DND-41 (cell line): ENCODE measurements around the gene SUMF1.

Source experiments
- ATAC-seq: fragments of 200-7000 bp; cut with Tn5 transposase; 3 replicates; pipeline ENCODE4 v1.9.1; 2021; ENCODE audit warnings: low read depth; ENCODE audit not compliant: insufficient read depth
- DNase-seq: peaks from one replicate; pipeline ENCODE4 v3.0.0-alpha.2; 2020
- H2AFZ ChIP-seq: 2 replicates; pipeline ENCODE4 v1.6.0; 2012; ENCODE audit warnings: low read depth, low read length
- H3K27ac ChIP-seq: 2 replicates; pipeline ENCODE4 v1.5.1; 2012; ENCODE audit warnings: low read length, inconsistent platforms
- H3K27me3 ChIP-seq: fragments of 200-600 bp; sonication (generic); 2 replicates; pipeline ENCODE4 v1.6.0; 2012; ENCODE audit warnings: low read length, mild to moderate bottlenecking, inconsistent platforms; ENCODE audit not compliant: insufficient read depth, poor library complexity
- H3K36me3 ChIP-seq: 2 replicates; pipeline ENCODE4 v1.5.1; 2012; ENCODE audit warnings: low read length, inconsistent platforms; ENCODE audit not compliant: insufficient read depth
- H3K4me1 ChIP-seq: 2 replicates; pipeline ENCODE4 v1.5.1; 2012; ENCODE audit warnings: mild to moderate bottlenecking, low read length; ENCODE audit not compliant: insufficient read depth
- H3K4me2 ChIP-seq: 2 replicates; pipeline ENCODE4 v1.6.0; 2012; ENCODE audit warnings: mild to moderate bottlenecking, moderate library complexity, low read length, inconsistent platforms; ENCODE audit not compliant: insufficient read depth
- H3K4me3 ChIP-seq, 2 experiments: fragments of 200-600 bp in 1 of 2; shearing (Covaris generic) in 1 of 2; 2 replicates each; pipeline ENCODE4 v1.5.1; 2012 to 2016; ENCODE audit warnings: inconsistent platforms in 2 of 2, low read length in 2 of 2, mild to moderate bottlenecking in 2 of 2, low read depth in 1 of 2, moderate library complexity in 1 of 2
- H3K79me2 ChIP-seq: 2 replicates; pipeline ENCODE4 v1.6.0; 2012; ENCODE audit warnings: low read length, inconsistent platforms; ENCODE audit not compliant: insufficient read depth
- H3K9ac ChIP-seq: 2 replicates; pipeline ENCODE4 v1.6.0; 2012; ENCODE audit warnings: low read depth, mild to moderate bottlenecking, inconsistent platforms, low read length, moderate library complexity
- H3K9me3 ChIP-seq: 2 replicates; pipeline ENCODE4 v1.5.1; 2012; ENCODE audit warnings: low read length, moderate library complexity, mild to moderate bottlenecking, inconsistent platforms; ENCODE audit not compliant: insufficient read depth, severe bottlenecking
- H4K20me1 ChIP-seq: 2 replicates; pipeline ENCODE4 v1.6.0; 2012; ENCODE audit warnings: low read length; ENCODE audit not compliant: insufficient read depth
- CTCF ChIP-seq: IDR thresholded peaks from 2 replicates; pipeline ENCODE4 v1.5.1; 2012; ENCODE audit warnings: borderline replicate concordance, low read length, moderate library complexity, mild to moderate bottlenecking; ENCODE audit not compliant: poor library complexity, severe bottlenecking; ENCODE audit errors: extremely low read depth
- EZH2 ChIP-seq: IDR thresholded peaks from 3 replicates; pipeline ENCODE4 v1.6.1; 2012; ENCODE audit warnings: borderline replicate concordance, low read depth, mild to moderate bottlenecking, moderate library complexity, low read length, inconsistent platforms; ENCODE audit not compliant: severe bottlenecking

Gene SUMF1

GRCh38 chr3:4380013-4380412 lies 87.1 kb downstream of the SUMF1 start:
- no peak overlapping the region for H3K9ac ChIP-seq
- no peaks in the 10 kb centered on the region for H3K9me3 ChIP-seq
- H3K36me3 ChIP-seq = no peaks in the 10 kb centered on the region
- H3K4me1 ChIP-seq = no peaks in the 10 kb centered on the region
- no peak overlapping the region for H3K27ac ChIP-seq
- H3K27me3 ChIP-seq = no peaks in the 10 kb centered on the region
- no peak overlapping the region for H3K4me2 ChIP-seq
- TF ChIP-seq EZH2 = no peak
- no peak for TF ChIP-seq CTCF
- H3K79me2 ChIP-seq = no peaks in the 10 kb centered on the region
- no peaks in the 10 kb centered on the region for H4K20me1 ChIP-seq
- DNase-seq (no peak), ATAC-seq (no peak)
- no peak overlapping the region for H2AFZ ChIP-seq
- no peak overlapping the region for H3K4me3 ChIP-seq

DNA sequence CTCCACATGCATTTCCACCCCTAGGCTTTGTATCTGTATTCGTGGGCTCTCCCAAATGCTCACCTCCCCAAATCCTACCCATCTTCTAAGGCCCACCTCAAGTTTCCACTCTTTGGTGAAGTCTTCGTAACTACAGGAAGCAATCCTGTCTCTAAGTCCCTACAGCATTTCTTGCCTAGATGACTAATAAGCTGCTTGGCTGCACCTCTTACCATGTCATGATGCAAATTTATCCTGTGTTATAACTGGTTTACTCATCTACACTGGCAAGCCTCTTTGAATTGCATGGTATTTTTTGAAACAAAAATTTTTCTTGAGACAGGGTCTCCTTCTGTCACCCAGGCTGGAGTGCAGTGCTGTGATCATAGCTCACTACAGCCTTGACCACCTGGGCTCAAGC lies 90.6 kb downstream of the SUMF1 start:
- Histone ChIP-seq H3K4me1 (no peaks in the 10 kb centered on the region), H4K20me1 (no peaks in the 10 kb centered on the region), H2AFZ (no peak overlapping the region), H3K27me3 (no peaks in the 10 kb centered on the region), H3K36me3 (0 out of 2 replicates have a peak, but pooled peaks cover 6% of the 10 kb centered on the region), H3K79me2 (no peaks in the 10 kb centered on the region), H3K9ac (no peak overlapping the region), H3K4me3 (no peak overlapping the region), H3K9me3 (peaks cover 10% of the 10 kb centered on the region), H3K27ac (no peak overlapping the region), H3K4me2 (no peak overlapping the region)
- ATAC-seq = no peak
- TF ChIP-seq EZH2 (no peak), CTCF (no peak)
- no peak for DNase-seq

GRCh38 chr3:4375911-4376310 lies 91.2 kb downstream of the SUMF1 start:
- H3K9me3 ChIP-seq = peaks cover 10% of the 10 kb centered on the region
- DNase-seq (no peak), ATAC-seq (no peak)

More at GRCh38 chr3:4375911-4376310, 91.2 kb downstream of the SUMF1 start:
- H3K4me2 ChIP-seq = no peak overlapping the region
- no peaks in the 10 kb centered on the region for H4K20me1 ChIP-seq
- no peak overlapping the region for H3K4me3 ChIP-seq
- no peak overlapping the region for H3K9ac ChIP-seq
- no peak for TF ChIP-seq CTCF
- no peak for TF ChIP-seq EZH2
- H3K36me3 ChIP-seq = 0 out of 2 replicates have a peak, but pooled peaks cover 6% of the 10 kb centered on the region
- H2AFZ ChIP-seq = no peak overlapping the region
- no peaks in the 10 kb centered on the region for H3K79me2 ChIP-seq
- no peaks in the 10 kb centered on the region for H3K27me3 ChIP-seq
- H3K4me1 ChIP-seq = no peaks in the 10 kb centered on the region
- H3K27ac ChIP-seq = no peak overlapping the region
